Midbrain (tissue), 1 donor: Measurements from ENCODE around the gene GNB1.
"Not testable (repeated sequence)": the region's sequence is repeated elsewhere in the genome, so short reads cannot be mapped to it uniquely, and the experiment has no call there.

Experiments
- DNase-seq: peaks from one replicate; lab custom pipeline; 2025; lab: John Stamatoyannopoulos, UW

GNB1 gene

DNA sequence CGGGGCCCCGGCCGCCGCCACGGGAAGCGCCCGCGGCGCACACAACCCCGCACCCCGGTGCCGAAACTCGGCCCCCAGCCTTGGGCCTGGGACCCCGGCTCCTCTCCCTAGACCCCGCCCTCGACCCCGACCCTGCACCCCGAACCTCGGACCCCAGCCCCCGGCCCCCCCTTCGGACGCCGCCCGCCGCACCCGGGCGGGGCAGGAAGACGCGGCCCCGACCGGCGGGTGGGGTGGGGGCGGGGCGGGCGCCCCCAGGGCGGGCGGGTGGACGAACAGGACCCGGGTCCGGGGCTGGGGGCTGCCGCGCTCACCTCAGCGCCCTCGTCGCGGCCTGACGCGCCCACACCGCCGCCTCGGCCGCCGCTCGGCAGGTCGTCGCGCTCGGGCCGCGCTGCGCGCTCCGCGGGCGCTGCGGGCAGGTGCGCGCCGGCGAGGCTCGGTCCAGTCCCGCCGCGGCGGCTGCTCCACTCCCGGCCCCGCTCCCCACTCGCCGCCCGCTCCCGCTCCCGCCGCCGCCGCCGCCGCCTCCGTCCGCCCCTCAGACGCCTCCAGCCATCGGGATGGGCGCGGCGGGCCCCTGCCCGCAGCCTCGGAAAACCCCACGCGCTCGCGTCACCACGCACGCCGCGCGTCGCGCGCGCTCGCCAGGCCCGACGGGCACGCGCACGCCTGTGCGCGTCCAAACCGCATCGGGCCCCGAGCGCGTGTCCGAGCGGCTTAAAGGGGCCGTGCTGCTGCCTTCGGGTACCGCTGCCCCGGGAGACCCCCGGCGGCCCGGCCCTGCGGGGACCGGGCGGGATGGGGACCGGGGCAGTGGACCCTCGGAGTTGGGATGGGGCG, at the start of gene GNB1:
Gene GNB1, minus strand, starts transcription at position 582 of the 843 bp plus-strand sequence. CDS start 65,634 bp downstream, outside the sequence.
- DNase-seq, result peak; percentile 83

DNA sequence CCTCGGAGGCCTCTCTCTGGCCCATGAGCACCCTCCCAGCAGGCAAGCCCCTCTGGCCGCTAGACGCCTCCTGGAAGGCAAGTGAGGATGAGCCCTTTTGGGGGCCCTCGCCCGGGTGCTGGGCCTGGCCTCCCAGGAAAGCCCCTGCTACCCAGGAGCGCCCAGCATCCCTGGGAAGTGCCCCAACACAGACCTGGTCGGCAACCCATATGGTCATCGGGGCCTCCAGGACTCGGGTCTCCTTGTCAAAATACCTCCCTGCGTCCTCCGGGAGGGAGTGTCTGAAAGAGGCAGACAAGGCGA, 49.2 kb upstream of the GNB1 start:
- no peak for DNase-seq

DNA sequence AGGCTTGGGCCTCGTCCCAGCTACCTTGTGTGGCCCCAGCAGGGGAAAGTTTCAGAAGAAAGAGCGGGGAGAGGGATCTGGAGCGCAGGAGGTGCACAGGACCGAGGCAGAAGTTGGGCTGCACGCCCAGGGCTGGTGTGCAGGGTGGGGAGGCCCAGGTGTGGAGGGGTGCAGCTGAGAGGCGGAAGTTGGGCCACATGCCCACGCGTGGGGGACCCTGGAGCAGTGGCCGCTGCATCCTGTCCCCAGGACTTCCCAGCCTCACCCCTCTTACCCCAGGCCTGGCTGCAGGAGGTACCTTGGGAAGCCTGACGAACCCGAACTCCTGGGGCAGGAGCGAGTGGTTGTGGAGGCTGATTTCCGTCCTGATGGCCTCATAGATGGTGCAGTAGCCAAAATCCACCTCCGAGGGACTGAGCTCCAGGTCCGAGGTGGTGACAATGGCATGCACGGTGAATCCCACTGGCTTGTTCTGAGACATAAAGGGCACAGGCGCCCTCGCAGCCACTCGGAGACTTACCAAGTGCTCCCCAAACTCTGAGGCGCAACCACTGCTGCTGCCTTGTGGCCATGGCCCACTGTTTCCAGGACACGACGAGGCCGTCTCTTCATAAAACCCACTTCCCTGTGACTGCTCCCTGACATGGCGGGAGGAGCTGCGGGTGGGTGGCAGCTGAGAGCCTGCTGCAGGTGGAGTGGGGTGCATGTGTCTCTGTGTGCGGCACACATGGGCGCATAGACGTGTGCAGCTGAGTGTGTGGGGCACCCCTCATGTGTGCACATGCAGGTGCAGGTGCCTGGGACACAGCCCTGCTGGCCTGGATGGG, 48.6 kb upstream of the GNB1 start:
- no peak for DNase-seq

DNA sequence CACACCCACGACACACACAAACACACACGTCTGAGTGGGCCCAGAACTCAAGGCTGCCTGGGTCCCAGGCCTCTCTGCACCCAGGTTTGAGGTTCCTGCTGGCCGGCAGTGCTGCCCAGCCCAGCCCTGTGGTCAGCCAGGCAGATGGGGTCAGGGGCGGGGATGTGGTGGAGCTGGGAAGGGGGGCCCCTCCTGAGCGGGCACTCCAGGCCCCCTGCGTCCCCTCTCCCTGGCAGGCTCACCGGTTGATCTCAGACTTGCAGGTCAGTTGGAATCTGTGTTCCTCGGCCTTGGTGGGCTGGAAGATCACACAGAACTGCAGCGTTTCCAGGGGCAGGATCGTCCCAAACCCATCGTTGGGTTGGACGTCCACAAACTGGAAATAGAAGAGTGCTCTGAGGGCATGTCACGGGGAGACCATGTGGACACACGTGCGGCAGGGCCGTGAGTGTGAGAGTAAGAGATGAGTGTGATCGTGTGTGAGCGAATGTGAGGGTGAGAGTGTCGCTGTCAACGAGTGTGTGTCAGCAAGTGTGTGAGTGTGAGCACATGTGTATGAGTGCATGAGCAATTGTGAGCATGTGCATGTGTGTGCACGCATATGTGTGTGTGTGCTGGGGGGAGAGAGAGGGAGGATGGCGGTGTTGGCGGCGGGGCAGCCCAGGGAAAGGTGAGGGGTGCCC, 47.9 kb upstream of the GNB1 start:
- no peak for DNase-seq

DNA sequence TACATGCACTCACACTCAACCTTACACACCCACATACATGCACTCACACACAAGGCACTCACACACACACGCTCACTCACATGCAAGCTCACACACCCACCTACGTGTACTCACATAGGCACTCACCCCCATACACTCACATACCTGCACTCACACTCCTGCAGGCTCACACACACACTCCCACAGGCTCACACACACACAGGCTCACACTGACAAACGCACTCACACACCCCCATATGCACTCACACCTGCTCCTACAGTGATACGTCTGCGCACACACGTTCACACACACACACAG, 47.3 kb upstream of the GNB1 start:
- DNase-seq, result no peak

DNA sequence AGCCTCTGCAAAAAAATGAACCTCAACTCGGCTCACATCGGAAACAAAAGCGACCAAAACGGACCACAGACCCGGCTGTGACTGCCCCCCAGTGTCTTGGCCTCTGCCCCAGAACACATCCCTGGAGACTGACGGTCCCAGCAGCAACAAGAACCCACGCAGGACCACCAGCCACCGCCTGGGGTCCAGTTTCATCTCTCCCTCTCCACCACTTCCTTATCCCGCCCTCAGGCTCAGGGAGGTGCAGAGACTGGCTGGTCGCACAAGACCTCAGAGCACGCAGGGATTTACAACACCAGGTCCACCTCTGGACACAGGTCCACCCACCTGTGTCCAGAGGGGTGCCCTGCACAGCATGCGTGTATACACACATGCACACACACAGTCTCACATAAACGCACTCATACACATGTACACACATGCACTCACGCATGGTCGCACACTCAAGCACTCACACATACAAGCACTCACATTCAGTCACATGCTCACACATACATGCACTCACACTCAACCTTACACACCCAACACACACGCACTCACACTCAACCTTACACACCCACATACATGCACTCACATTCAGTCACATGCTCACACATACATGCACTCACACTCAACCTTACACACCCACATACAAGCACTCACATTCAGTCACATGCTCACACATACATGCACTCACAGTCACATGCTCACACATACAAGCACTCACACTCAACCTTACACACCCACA, 46.8 kb upstream of the GNB1 start:
- DNase-seq, result no peak

DNA sequence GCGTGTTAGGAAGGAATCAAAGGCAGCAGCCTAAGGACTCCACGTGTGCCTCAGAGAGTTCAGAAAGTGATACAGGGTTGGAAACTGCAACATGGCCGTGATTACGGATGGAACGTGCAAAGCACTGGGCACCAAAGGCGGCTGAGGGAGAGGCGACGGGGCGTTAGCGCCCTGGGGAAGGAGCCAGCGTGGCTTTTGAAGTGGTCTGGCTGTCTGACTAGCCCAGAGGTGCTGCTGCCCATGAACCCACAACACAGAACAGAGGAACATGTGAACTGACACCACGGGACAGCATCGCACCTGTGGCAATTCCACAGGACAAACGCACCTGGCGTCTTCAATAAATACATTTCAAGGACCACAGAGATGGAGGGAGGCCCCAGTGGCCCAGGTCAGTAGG, 46.2 kb upstream of the GNB1 start:
- DNase-seq, result no peak

GRCh38 chr1:1934848-1935247, 44.0 kb upstream of the GNB1 start:
- not testable (repeated sequence) for DNase-seq

DNA sequence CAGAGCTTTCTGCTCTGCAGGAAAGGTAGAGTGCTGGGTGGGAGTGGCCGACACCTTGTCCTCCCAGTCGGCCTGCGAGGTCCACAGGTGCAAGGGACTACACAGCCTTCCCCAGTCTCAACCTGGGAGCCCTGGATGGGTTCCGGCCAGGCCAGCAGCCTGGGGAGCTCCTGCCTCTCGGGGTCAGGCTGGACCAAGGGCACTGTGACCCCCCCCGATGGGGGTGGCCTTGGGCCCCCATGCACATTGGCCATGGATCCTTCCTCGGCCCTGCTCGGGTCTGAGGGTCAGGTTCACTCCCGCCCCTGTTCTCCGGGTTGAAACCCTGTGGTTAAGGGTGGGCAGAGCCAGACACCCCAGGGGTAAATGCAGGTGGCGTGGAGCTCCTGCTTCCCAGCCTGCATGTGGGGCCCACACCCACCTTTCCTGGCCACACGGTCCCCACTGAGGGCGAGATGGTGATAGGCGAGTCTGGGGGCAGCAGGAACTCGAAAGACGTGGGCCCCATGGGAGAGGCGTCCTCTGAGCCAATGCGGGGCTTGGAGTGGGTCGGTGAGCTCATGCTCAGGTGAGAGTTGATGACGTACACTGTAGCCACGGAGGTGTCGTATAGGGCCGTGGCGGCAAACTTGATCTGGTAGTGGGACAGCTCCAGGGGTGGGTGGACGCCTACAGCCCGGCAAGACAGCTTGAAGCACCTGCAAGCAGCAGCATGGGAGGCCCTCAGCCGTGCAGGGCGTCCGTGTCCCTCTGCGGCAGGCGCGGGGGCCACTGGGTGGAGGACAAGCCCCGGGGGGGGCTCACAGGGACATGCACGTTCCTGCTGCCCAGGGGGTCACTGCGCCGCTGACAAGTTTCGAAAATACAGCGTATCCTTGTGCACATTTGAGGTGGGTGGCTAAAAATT, 39.0 kb upstream of the GNB1 start:
- no peak for DNase-seq

- no peak for DNase-seq
Observed at GRCh38 chr1:1929102-1929638, 38.3 kb upstream of the GNB1 start.

DNA sequence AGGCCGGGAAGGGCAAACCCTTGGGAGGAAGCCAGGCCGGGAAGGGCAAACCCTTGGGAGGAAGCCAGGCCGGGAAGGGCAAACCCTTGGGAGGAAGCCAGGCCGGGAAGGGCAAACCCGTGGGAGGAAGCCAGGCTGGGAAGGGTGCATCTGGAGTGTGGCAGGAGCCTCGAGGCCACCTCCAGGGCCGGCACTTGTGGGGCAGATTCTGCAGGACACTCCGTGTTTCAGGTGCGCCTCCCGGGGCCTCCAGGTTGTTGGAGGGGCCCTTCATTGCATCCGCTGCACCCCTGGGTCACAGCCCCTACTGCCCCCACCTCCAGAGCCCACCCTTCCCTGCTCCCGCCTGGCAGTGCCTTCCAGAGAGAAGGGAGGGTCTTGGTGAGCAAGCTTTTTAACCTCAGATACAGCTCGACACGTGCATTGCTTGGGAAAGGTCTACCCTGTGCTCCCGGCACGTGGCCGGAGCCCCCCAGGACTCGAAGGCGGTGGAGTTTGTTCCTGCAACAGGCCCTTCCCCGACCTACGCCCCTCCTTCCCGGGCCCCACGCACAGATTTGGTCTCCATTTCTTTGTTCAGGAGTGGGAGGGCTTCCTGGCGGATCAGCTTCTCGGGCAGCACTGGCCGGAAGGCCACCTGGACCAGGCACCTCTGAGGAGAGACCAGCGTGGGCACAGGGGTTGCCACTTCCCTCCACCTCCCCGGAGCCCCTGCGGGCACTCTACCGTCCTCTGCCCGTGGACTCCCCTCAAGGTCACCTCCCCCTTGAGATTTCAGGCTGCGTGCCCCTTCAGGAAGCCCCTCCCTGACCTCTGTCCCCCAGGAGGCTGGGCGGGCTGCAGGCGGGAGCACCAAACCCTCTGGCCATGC, 37.6 kb upstream of the GNB1 start:
- no peak for DNase-seq

- DNase-seq, result no peak
Observed at GRCh38 chr1:1927751-1928150, 36.9 kb upstream of the GNB1 start.

DNA sequence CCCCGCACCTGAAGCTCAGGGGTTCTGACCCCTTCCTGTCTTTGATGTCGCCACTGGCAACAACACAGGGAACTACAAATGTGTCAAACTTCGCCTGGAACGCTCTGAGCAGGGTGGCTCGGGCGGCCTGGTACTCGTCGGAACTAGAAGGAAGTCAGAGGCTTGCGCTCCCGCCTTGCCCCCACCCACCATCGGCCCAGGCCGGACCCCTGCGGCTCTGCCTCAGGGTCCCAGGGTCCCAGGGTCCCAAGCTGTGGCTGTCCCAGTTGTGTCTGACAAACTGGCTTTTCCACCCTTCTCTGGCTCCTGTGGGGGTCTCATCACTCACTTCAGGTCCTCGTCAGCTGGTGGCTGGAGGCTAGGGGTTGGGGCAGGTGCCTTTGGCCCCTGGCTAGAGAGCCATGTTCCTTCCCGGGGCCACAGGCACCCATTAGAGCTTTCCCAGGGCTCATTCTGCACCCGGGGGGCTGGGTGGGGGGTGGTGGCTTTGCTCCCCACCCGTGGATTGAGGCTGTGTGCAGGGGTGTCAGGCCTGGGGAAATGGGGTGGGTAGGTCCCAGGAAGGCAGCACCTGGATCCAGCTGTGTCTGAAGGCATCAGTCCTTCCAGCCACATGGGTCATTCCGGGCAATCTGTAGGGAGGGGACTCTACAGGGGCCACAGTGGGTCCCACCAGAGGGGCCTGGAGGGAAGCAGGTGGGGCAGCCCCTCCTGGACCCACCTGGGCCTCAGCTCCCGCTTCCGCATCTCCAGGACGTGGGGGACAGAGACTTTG, 36.2 kb upstream of the GNB1 start:
- no peak for DNase-seq

GRCh38 chr1:1926346-1926811, 35.5 kb upstream of the GNB1 start:
- no peak for DNase-seq

DNA sequence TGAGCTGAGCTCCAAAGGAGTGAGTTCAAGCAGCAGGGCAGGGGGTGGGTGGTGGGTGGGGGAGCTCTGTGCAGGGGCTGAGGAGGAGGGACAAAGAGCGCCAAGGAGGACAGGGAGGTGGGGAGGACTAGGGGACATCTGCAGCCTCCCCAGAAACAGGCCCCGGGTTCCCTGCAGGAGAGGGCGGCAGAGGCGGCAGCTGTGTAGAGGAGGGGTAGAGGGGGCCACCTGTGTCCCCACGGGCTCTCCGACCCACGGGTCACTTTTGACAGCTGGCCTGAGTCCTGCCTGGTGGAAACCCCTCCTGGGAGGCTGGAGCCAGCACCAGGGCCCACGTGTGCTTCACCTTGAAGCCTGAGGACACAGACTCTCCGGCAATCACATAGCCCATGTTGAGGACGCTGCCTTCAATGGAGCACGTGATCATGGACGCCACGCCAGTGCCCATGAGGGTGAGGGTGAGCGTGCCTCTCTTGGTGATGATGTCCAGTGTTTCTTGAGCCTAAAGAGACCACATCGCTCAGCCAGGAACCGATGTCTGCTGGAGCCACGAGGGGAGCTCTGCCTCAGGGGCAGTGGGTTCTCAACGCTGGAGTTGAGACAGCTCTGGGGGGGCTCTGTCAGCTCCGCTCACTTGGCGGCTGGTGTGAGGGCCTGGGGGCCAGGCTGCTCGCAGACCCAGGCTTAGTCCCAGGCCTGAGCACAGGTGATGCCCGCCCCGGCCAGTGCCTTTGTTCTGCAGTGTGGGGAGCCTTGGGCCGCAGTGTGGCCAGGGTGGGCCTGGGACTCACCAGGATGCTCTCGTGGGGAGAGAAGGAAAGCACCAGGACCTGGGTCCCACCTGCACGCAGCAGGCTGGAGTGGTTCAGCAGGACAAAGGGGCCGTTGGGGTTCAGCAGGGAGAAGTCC, 34.8 kb upstream of the GNB1 start:
- no peak for DNase-seq

DNA sequence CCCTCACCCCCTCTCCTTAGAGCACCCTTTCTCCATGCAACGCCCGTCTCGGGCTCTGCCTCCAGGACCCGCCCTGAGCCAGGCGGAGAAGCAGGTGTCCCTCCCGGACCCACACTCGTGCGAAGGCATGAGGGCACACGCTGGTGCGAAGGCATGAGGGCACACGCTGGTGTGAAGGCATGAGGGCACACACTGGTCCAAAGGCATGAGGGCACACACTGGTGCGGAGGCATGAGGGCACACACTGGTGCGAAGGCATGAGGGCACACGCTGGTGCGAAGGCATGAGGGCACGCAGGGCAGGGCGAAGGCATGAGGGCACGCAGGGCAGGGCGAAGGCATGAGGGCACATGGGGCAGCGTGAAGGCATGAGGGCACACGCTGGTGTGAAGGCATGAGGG, 34.0 kb upstream of the GNB1 start:
- DNase-seq, result no peak

GRCh38 chr1:1924386-1924785, 33.5 kb upstream of the GNB1 start:
- DNase-seq, result no peak
